Left renal pelvis (tissue), 4 donors: ENCODE data around the gene INPP5E. TPM values are rescaled to one million over a fixed set of nuclear protein-coding genes. Genes with fewer than 3 reads are reported as not detected.
A peak's percentile ranks its signal among the peaks of the same experiment; 100 is the strongest.
"Not testable (repeated sequence)": the region's sequence is repeated elsewhere in the genome, so short reads cannot be mapped to it uniquely, and the experiment has no call there.

Experiments used
- DNase-seq, 4 donors: peaks; one replicate each; pipeline ENCODE4 v3.0.0-alpha.2; 2013; ENCODE audit warnings: low read depth in 4 of 4, low spot score in 3 of 4
- polyA plus RNA-seq, 4 donors: library from polyadenylated mRNA; unstranded; fragments of 120-200 nt; gene quantifications; one replicate each; pipeline ENCODE4 v1.2.1, GENCODE V29; 2013; ENCODE audit not compliant: insufficient read length in 4 of 4

INPP5E gene
- polyA plus RNA-seq, 4 donors = 10.2 to 18.8 (median 13.1) TPM

GRCh38 chr9:136431782-136432350 lies 7.8 kb downstream of the INPP5E start:
- DNase-seq = no peak

GRCh38 chr9:136430588-136431234 lies 8.9 kb downstream of the INPP5E start:
- no peak for DNase-seq

- no peak for DNase-seq
Measured at GRCh38 chr9:136429683-136430491, 9.8 kb downstream of the INPP5E start.

GRCh38 chr9:136429075-136429628 lies 10.5 kb downstream of the INPP5E start:
- DNase-seq = no peak

- DNase-seq = no peak
Measured at GRCh38 chr9:136426787-136427186, 12.9 kb downstream of the INPP5E start.

- DNase-seq = not testable (repeated sequence)
Measured at GRCh38 chr9:136425367-136425766, 14.3 kb downstream of the INPP5E start.

GRCh38 chr9:136424750-136425362 lies 14.8 kb downstream of the INPP5E start:
- DNase-seq = no peak

GRCh38 chr9:136423432-136424146 lies 16.1 kb downstream of the INPP5E start:
- no peak for DNase-seq

- DNase-seq = no peak
Measured at GRCh38 chr9:136422876-136423275, 16.8 kb downstream of the INPP5E start.

- no peak for DNase-seq
Measured at GRCh38 chr9:136421791-136422190, 17.9 kb downstream of the INPP5E start.

- DNase-seq = no peak
Measured at GRCh38 chr9:136419092-136419420, 20.6 kb downstream of the INPP5E start.

GRCh38 chr9:136418182-136419091 lies 21.2 kb downstream of the INPP5E start:
- no peak for DNase-seq

- no peak for DNase-seq
Measured at GRCh38 chr9:136416914-136417313, 22.7 kb downstream of the INPP5E start.

- DNase-seq = no peak
Measured at GRCh38 chr9:136416427-136416826, 23.2 kb downstream of the INPP5E start.

- no peak for DNase-seq
Measured at GRCh38 chr9:136412962-136413361, 26.7 kb downstream of the INPP5E start.

- DNase-seq = no peak
Measured at GRCh38 chr9:136411378-136411777, 28.3 kb downstream of the INPP5E start.

- peak; percentile 71 to 83 (median 76) for DNase-seq
Measured at GRCh38 chr9:136410500-136411287, 29.0 kb downstream of the INPP5E start, which contains the start of the genes ENTR1 and PMPCA. Gene ENTR1 (minus strand): TSS chr9:136410614. CDS start chr9:136410397, 217 bp downstream. Gene PMPCA (plus strand): TSS chr9:136410658. CDS start chr9:136410669, 11 bp downstream.
